Measurements from ENCODE around the gene NUP107.

The NUP107 gene

DNA sequence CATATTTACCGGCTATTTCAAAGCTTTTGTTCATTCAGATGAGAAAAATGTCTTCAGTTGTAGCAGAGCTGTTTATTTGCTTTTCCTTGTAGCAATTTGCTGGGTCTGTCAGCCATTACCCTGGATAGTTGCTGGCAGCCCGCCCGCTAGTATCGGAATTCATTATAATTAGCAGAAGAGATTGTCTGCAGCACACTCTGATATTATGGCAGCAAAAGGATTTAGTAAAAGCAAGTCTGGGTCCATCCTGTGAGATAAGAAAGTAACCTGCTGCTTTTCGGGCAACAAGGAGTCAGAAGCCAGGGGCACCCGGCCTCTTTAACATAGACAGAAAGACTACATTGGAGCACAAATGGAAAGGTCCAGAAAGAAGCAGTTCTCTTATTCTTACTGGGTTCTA is 53.1 kb downstream of the NUP107 start:
- no peak for DNase-seq (ENCODE audit: low read depth in 2 of 2)

DNA sequence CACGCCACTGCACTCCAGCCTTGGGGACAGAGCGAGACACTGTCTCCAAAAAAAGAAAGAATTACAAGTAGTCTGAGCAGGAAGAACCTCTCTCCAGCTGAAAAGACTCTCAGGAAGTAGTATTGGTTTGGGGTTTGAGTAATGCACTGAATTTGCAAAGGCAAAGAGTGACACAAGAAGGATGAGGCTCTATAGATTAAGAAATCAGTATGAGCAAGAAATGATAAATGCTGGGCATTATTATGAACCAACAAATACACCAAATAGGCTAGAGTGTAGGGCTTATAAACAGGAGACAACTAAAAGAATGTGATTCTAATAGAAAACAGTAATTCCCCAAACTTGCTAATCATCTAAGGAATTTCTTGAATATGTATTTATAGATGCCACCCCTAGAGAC is 56.6 kb downstream of the NUP107 start:
- DNase-seq (ENCODE audit: low read depth in 2 of 2): no peak

DNA sequence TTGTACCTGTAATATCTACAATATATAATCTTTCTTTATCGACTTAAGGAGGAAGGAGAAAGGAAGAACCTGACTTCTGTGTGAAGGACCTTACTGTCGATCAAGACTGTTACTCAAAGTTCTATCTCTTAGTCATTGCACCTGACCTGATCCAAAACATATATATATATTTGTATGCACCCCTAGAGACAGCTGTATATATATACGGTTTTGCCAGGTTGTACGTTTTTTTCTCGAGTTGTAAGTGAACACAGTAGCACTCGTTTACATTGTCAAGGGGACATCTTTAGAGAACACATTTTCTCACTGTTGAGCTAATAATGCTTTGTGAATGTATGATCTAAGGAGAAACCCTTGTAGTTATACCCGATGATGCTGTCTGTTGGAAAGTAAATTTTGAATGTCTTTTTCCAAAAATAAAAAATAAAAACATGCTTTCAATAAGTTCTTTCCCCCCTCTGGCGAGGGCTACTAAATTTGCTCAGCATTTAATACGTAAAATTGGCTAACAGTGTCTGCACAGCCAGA is 58.7 kb downstream of the NUP107 start:
- DNase-seq (ENCODE audit: low read depth in 2 of 2): no peak

DNA sequence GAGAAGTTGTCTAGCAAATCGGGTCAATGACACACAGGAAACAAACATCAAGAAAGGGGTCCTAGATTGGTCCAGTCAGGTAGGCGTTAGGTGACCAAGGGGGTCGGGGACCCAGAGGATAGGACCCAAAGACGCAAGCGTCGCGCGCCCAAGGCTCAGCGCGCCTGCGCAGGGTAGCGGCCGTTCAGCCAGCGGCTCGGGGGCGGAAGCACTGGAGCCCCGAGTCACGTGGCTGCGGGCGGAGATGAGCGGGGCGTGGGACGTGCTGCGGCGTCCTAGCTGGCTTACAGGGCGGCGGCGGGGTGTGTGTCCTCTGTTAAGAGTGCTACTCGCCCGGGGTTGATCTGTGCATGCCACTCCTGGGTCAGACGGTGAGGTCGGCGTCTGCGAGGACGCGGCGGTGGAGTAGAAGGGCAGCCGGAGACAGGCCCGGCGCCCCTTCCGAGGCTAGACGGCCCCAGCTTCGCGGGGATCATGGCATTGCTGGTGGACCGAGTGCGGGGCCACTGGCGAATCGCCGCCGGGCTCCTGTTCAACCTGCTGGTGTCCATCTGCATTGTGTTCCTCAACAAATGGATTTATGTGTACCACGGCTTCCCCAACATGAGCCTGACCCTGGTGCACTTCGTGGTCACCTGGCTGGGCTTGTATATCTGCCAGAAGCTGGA is 59.3 kb downstream of the NUP107 start, which contains the start of gene SLC35E3:
Gene SLC35E3 (plus strand): TSS at position 273 of the 668 bp plus-strand sequence. CDS start 202 bp downstream, at position 475.
- peak; percentile 76 to 83 for DNase-seq (ENCODE audit: low read depth in 2 of 2)

DNA sequence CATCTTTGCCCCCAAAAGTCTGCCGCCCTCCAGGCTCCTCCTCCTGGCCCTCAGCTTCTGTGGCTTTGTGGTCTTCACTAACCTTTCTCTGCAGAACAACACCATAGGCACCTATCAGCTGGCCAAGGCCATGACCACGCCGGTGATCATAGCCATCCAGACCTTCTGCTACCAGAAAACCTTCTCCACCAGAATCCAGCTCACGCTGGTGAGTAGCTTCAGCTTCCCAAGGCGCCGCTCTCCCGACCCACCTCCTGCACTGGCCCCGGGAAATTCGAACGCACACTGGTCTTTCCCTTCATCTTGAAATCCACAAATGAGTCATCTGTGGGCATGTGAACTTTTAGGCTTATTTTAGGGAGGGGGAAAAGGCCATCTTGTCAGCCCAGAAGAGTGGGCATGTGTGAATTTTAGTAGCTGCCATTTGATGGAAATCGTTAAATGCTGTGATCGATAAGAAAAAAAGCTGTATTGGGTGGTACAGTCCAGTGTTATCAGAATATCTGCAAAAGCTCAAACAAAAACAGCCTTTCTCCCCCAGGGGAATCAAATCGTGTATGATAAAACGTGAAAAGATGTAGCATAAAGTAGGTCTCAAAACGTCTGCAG is 59.9 kb downstream of the NUP107 start:
- DNase-seq (ENCODE audit: low read depth in 2 of 2): no peak

DNA sequence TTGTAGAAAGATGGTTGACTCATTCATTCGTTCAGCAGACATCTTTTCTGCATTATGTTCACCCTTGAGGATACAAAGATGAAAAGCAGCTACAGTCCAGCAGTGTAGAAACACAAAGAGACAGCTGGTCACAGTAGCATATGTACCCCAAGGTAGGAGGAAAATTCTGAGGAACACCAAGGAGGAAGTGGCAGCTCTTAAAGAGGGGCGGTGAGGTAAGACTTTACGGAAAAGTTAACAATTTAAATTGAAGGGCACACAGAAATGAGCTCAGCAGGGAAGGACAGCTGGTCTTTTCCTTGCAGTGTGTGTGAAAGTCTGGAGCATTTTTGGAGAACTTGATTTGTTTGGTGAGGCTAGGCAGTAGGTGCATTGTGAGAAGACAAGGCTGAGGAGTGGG is 62.7 kb downstream of the NUP107 start:
- DNase-seq (ENCODE audit: low read depth in 2 of 2): no peak

DNA sequence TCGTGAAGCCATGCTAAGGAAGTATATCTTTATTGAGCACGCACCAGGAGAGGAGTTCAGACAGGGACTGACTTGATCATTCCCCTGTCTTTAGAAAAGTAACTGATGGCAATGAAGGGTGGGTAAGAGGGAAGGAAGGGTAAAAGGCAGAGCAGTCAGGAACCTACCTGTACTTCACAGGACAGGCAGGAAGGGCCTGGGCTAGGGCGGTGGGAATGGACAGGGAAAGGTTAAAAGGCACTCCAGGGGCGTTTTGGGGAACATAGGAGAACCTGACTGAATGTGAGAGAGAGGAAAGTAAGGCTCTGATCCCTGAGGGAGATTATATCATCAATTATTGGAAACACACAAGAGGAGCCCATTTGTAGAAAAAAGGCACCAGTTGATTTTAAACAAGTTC is 63.1 kb downstream of the NUP107 start:
- DNase-seq (ENCODE audit: low read depth in 2 of 2): no peak

DNA sequence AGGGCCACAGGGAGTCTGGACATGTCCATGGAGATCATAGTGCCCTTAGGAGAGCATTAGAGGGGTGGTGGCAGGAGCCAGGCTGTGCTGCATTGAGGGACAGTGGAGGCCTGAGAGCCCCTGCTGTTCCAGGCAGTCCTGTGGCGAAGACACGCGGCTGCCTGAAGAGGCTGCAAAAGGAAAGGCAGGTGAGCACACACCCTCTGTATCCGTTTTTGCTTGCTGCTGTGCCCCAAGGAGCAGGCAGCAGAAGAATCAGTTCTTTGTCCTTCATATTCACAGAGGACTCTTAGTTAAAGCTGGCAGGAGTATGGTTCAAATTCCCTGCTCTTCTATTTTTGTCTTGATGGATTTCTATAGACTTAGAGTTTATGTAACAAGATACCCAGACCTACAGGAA is 63.7 kb downstream of the NUP107 start:
- no peak for DNase-seq (ENCODE audit: low read depth in 2 of 2)

DNA sequence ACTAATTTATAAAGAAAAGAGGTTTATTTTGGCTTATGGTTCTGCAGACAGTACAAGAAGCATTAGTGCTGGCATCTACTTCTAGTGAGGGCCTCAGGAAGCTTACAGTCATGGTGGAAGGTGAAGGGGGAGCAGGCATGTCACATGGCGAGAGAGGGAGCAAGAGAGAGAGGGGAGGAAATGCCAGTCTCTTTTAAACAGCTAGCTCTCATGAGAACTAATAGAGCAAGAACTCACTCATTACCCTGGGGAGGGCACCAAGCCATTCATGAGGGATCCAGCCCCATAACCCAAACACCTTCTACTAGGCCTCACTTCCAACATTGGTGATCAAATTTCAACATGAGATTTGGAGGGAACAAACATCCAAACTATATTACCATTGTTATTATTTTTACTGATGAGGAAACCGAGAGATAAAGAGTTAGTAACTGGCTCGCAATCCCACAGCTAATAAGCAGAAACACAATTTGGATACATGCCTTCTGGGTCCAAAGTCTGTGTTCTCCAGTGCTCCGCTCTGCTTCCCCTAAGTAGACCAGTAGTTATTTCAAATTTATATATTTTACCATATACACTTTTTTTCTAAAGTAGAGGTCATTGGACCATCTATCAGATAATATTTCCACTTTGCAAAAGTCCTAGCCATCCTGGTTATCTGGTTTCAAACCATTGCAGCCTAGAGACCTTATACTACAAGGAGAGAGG is 68.9 kb downstream of the NUP107 start:
- no peak for DNase-seq (ENCODE audit: low read depth in 2 of 2)

DNA sequence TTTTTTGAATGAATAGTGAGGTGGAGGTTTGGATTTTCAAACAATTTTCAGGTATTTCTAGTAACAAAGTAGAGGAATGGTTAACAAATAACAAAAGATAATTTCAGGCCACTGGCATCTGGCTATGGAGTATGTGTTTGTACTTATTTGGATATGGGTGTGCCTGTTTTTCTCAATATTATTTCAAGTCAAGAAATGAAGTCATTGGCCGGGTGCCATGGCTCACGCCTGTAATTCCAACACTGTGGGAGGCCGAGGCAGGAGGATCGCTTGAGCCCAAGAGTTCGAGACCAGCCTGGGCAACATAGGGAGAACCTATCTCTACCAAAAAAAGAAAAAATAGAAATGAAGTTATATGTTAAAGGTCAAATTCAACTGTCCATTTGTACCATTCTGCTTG is 73.1 kb downstream of the NUP107 start:
- no peak for DNase-seq (ENCODE audit: low read depth in 2 of 2)

DNA sequence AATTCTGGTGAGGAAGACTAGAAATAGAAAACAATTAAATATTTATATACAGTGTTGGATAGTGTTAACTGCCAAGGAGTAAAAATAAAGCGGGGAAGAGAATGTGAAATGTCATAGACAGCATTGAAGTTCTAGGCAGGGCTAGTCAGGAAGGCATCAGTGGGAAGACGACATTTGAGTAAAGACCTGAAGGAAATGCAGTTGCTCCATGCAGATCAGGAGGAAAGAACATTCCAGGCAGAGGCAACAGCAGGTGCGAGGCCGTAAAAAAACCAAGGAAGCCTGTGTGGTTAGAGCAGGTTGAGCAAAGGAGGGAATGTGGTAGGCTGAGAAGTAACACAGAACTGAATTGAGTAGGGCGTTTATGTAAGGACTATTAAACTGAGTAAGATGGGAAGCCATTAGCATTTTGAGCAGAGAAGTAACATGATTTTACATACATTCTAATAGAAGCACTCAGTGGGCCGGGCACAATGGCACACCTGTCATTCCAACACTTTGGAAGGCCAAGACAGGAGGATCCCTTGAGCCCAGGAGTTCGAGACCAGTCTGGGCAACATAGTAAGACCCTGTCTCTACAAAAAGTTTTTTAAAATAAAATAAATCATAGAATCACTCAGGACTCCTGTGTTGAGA is 74.1 kb downstream of the NUP107 start:
- no peak for DNase-seq (ENCODE audit: low read depth in 2 of 2)

DNA sequence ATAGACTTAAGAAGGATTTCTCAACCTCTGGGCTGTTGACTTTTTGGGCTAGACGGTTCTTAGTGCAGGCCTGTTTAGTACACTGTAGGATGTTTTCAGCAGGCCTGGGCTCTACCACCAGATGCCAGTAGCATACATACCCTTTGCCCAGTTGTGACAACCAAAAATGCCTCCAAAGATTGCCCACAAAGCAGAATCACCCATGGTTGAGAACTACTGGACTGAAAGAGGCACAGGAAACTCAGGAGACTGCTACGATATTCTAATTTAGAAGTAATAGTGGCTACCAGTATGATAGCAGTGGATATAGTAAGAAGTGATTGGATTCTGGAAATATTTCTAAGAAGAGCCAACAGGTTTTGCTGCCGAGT is 74.6 kb downstream of the NUP107 start:
- DNase-seq (ENCODE audit: low read depth in 2 of 2): no peak

DNA sequence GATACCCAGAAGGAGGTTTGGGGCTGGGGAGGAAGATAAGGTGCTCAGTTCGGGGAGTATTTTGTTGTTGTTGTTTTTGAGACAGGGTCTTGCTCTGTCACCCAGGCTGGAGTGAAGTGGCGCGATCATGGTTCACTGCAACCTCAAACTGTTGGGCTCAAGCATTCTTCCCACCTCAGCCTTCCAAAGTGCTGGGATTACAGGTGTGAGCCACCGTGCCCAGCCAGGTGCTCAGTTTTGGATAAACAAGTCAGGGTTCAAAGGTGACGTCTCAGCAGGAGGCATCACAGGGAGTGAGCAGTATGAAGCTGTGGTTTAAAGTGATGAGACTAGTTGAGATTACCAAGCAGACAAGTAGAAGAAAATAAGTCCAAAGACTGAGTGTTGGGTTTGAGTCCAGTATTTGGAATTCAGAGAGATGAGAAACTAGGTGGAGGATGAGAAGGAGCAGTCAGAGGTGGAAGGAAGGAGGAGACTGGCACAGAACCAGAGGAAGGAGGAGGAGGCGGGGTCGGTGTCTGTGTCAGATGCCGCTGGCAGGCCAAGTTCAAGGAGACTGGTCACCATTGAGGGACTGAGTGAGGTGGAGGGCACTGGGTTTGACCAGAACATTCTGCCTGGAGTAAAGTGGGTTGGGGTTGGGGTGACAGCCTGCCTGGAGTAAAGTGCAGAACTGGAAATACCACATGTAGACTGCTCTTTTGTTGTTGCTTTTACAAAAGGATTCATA is 75.3 kb downstream of the NUP107 start:
- DNase-seq (ENCODE audit: low read depth in 2 of 2): no peak

DNA sequence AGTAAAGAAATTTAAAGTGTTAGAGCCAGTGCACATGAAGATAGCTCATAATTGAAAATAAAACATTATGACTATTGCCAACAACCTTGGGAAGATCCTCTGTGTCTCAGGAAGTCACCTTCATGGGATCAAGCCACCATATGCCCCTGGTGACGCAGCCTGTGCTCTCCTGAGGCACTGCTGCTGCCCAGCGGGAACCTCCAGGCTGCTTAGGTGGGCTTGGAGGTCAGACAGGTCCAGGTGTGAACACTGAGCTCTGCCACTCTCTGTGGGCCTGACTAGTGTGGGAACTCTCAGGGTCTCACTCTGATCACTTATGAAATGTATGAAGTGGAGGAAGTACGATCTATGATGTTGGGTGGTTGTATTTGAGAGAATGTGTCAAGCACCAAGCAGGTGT is 75.9 kb downstream of the NUP107 start:
- no peak for DNase-seq (ENCODE audit: low read depth in 2 of 2)

DNA sequence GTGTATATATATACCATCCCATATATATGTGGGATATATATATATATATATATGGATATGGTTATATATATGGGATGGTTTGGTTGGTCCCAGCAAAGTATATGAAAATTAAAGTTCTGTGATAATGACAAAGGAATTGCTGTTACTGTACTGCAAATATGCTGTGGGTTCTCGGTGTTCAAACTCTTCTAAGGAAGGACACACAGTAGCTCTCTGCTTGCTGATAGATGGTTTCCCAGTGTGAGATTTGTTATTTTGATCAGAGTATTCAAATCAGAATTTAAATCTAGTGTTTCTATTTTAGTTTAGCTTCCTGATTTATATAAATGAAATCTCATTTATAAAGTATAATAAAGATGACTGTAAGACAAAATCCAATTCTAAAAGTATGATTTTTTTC is 78.9 kb downstream of the NUP107 start:
- DNase-seq (ENCODE audit: low read depth in 2 of 2): no peak

DNA sequence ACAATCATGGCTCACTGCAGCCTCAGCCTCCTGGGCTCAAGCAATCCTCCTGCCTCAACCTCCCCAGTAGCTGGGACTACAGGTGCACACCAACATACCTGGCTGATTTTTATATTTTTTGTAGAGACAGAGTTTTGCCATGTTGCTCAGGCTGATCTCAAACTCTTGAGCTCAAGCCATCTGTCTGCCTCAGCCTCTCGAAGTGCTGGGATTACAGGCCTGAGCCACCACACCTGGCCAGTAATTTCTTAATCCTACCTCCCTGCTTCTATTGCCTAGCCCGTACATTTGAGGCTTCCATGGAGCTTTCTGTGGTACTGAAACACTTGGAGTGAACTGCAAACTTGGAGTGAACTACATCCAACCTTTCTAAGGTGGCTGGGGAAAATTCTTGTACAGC is 79.9 kb downstream of the NUP107 start:
- DNase-seq (ENCODE audit: low read depth in 2 of 2): no peak

DNA sequence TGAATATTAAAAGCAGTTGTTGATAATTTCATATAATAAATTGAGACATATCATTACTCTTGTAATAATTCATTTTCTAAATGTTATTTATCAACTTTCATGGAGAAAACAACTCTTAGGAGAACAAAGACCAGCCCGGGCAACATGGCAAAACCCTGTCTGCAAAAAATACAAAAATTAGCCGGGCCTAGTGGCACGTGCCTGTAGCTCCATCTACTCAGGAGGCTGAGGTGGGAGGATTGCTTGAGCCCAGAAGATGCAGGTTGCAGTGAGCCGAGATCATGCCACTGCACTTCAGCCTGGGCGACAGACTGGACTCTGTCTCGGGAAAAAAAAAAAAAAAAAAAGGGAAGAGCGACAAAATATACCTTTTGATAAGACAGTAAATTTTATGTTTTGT is 80.4 kb downstream of the NUP107 start:
- DNase-seq (ENCODE audit: low read depth in 2 of 2): no peak

DNA sequence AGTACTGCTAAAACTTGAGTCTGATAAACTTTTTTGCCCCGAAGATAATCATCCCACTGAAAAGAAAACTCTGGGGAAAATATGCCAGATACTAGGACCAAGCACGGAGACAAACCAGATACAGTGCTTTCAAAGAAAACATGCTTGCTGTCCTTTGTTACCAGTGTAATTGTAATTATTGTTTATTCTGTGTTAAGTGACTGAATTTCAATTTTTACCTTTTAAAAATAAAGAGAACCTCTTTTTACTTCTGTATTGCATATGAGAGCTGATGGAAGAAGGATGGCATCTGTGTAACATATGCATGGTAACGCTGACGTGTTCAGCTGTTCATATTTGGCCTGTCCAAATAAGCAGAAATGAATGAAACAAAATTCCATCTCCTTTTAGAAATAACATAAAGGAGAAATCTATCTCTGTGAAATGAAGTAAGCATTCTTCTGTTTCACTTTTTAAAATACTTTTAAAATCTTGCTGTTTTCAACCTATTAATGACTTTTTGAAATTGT is 81.7 kb downstream of the NUP107 start:
- no peak for DNase-seq (ENCODE audit: low read depth in 2 of 2)

DNA sequence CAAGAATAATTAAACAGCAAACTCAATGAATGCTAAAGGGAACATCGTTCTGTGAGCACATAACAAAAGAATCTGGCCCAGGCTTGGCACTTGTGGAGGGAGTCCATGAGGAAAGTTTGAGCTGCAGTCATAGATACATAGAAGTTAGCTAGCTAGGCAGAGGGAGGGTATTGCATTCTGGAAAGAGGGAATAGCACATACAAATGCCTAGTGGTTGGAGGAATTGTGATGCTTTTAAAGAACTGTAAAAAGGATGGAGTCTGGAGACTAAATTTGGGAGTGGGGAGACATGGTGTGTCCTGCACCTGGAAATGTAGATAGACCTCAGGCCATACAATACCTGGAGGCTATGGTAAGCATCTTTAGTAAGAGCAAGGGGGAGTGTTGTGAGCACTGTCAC is 83.2 kb downstream of the NUP107 start:
- DNase-seq (ENCODE audit: low read depth in 2 of 2): no peak

DNA sequence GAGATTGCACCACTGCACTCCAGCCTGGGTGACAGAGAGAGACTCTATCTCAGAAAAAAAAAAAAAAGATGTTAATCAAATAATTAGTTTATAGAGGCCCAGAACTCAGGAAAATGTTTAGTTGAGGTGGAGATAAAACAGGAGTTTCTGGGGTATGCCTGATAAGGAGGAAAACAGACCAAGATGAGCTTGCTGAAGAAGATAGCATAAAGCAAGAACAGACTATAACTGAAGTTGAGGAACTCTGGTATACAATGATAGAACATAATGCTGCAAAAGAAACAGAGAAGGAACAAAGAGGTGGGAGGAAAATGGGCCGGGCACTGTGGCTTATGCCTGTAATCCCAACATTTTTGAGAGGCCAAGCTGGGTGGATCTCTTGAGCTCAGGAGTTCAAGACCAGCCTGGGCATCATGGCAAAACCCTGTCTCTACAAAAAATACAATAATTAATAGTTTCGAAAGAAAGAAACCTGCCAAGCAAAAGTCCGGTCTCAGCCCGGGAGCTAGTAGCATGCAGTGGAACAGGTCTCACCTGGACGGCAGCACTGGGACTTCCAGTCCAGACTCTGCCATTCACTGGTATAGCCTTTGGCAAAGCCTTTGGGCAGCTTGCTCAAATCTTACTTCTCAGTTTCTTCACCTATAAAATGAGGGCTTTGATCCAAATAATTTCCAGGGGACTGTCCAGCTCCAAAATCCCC is 84.6 kb downstream of the NUP107 start:
- DNase-seq (ENCODE audit: low read depth in 2 of 2): no peak

DNA sequence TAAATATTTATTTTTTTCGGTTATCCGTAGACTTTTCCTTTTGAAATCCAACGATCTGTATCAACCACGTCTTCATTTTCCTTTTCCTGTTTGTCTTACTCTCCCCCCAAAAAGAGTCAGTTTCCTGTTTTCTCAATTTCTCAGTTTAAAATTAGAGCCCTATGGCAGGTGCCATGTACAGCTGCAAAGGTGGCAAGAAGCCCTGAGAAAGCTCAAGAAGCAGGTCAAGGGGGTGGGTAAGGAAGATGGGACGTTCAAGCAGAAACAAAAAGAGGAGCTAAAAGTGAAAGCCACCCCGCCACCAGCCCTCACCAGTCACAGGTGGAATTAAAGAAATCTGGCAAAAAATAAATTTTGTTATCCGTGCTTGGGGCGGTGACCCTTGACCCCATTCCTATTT is 85.9 kb downstream of the NUP107 start:
- DNase-seq (ENCODE audit: low read depth in 2 of 2): no peak
